Heart left ventricle (tissue), 16 donors: Measurements from ENCODE around the gene PDYN. TPM values are rescaled to one million over a fixed set of nuclear protein-coding genes. Genes with fewer than 3 reads are reported as not detected.

Experiments used
- ATAC-seq, 4 donors: fragments of 200-7000 bp; cut with Tn5 transposase; one replicate each; pipeline ENCODE4 v1.9.1; 2020 to 2022; ENCODE audit warnings: moderate library complexity in 4 of 4, mild to moderate bottlenecking in 3 of 4, moderate number of reproducible peaks in 1 of 4
- DNase-seq, 5 donors: peaks; one replicate each; pipeline ENCODE4 v3.0.0-alpha.2; 2020
- H3K27ac ChIP-seq, 12 donors: fragments of 200-600 bp; sonication (generic) in 4 of 12; one replicate each; pipeline versions ENCODE4 v1.5.0 to v1.8.0; 2016 to 2022; ENCODE audit warnings: mild to moderate bottlenecking in 2 of 12
- H3K27me3 ChIP-seq, 9 donors: fragments of 200-600 bp; sonication (generic) in 2 of 9; one replicate each; pipeline versions ENCODE4 v1.5.1 to v1.8.0; 2016 to 2022; ENCODE audit warnings: mild to moderate bottlenecking in 3 of 9
- H3K36me3 ChIP-seq, 9 donors: fragments of 200-600 bp; sonication (generic) in 2 of 9; one replicate each; pipeline versions ENCODE4 v1.5.0 to v1.8.0; 2018 to 2022; ENCODE audit warnings: mild to moderate bottlenecking in 2 of 9
- H3K4me1 ChIP-seq, 12 donors: fragments of 200-600 bp; sonication (generic) in 4 of 12; one replicate each; pipeline versions ENCODE4 v1.5.0 to v1.8.0; 2016 to 2022; ENCODE audit warnings: mild to moderate bottlenecking in 3 of 12
- H3K4me3 ChIP-seq, 12 donors: fragments of 200-600 bp; sonication (generic) in 4 of 12; one replicate each; pipeline versions ENCODE4 v1.5.0 to v1.8.0; 2017 to 2022; ENCODE audit warnings: mild to moderate bottlenecking in 9 of 12, moderate library complexity in 4 of 12
- H3K9me3 ChIP-seq, 12 donors: fragments of 200-600 bp; sonication (generic) in 4 of 12; one replicate each; pipeline versions ENCODE4 v1.5.0 to v1.8.0; 2016 to 2022; ENCODE audit warnings: mild to moderate bottlenecking in 1 of 12
- POLR2A ChIP-seq, 2 donors: fragments of 450-650 bp; IDR thresholded peaks; one replicate each; pipeline ENCODE4 v1.6.1; 2017; ENCODE audit warnings: antibody characterized with exemption in 2 of 2, mild to moderate bottlenecking in 2 of 2, moderate library complexity in 2 of 2
- WGBS, 4 donors: extraction: QIAGEN DNeasy Blood & Tissue Kit in 2 of 4; methylation state at CpG; one replicate each; pipeline versions ENCODE4 v1.1.5 to v1.1.7; 2013 to 2018; 5-methylcytosine and 5-hydroxymethylcytosine counted together
- intact Hi-C, 10 donors: fragments of 100-400 bp; cut with DNase I; formaldehyde crosslinking; loops; one replicate each; pipeline versions ENCODE4 v1.11.1 to v1.14.2; 2022
- polyA plus RNA-seq, 2 donors: library from polyadenylated mRNA; stranded (reverse); fragments of 200-250 nt; gene quantifications; one replicate each; pipeline ENCODE4 v1.2.3, GENCODE V29; 2013
- total RNA-seq, 9 donors: library from RNA; depleted of rRNA in 2 of 9; stranded (reverse); fragments of >200 nt in 2 of 9; fragmentation: NEBNext Ultra II Directional in 3 of 9; extraction: Animal tissue kit (Norgen Biotek cat#: 25700) in 3 of 9; gene quantifications; one replicate each; pipeline versions ENCODE4 v1.1.0 to v1.2.4, GENCODE V29; 2016 to 2023
- TF ChIP-seq, protein P1 (sequence below), 12 donors: fragments of 200-600 bp; sonication (generic) in 4 of 12; IDR thresholded peaks; one replicate each; pipeline versions ENCODE4 v1.5.0 to v1.8.0; 2018 to 2022; ENCODE audit warnings: antibody characterized with exemption in 12 of 12, mild to moderate bottlenecking in 5 of 12
- donor health status: ischemic (EF 13 %, LVEDD 7.1; RV severe dilation, severe dysfunction).
- donor health status: healthy with polysubstance abuse.
- donor health status: DM: no; HTN: yes; CAD: no.
- donor health status: DM: no; HTN: no; CAD: no.
- donor health status: ischemic (EF 25% LVEDD 6.9; RV normal size, moderate dysfunction).
- donor health status: ischemic (EF 25% LVEDD 5.7; RV mildly dilated, moderate dysfunction).
- donor health status: healthy.
- donor health status: DM: yes; HTN: yes; CAD: no.
- donor health status: ischemic (EF 35%, LVEDD 5.7; RV mildly dilated, moderate dysfunction).
- donor health status: nonischemic (EF 11% LVEDD 7.7; RV severe dilation, severe dysfunction).
- donor health status: DM: yes; HTN: yes; CAD: no.
- donor health status: PGD.
- donor health status: ischemic (EF 29% LVEDD 5.4; RV normal size, mild dysfunction).
- donor health status: nonischemic (EF 23%, LVEDD 6.1; RV moderate dilation, normal function).

PDYN gene
- total and polyA plus RNA-seq, 11 donors = not detected

- Histone ChIP-seq H3K27me3 (peaks cover 0 to 11% (median 0%) of the 10 kb centered on the region in 9 donors), H3K9me3 (no peaks in the 10 kb centered on the region), H3K36me3 (peaks cover 0 to 14% (median 5%) of the 10 kb centered on the region in 9 donors), H3K4me3 (no peak overlapping the region), H3K4me1 (peaks cover 0 to 65% (median 6%) of the 10 kb centered on the region in 12 donors), H3K27ac (no peak overlapping the region)
- no peak for TF ChIP-seq POLR2A (IDR thresholded peaks at IDR 0.05)
- TF ChIP-seq, protein P1, sequence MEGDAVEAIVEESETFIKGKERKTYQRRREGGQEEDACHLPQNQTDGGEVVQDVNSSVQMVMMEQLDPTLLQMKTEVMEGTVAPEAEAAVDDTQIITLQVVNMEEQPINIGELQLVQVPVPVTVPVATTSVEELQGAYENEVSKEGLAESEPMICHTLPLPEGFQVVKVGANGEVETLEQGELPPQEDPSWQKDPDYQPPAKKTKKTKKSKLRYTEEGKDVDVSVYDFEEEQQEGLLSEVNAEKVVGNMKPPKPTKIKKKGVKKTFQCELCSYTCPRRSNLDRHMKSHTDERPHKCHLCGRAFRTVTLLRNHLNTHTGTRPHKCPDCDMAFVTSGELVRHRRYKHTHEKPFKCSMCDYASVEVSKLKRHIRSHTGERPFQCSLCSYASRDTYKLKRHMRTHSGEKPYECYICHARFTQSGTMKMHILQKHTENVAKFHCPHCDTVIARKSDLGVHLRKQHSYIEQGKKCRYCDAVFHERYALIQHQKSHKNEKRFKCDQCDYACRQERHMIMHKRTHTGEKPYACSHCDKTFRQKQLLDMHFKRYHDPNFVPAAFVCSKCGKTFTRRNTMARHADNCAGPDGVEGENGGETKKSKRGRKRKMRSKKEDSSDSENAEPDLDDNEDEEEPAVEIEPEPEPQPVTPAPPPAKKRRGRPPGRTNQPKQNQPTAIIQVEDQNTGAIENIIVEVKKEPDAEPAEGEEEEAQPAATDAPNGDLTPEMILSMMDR (IDR thresholded peaks at IDR 0.05) = no peak
- 56 to 65% (median 60%) methylated on average over 13 of the region's 13 CpGs for WGBS, 4 donors
- ATAC-seq (no peak), DNase-seq (no peak)
- intact Hi-C loops = no loop called here
Measured at GRCh38 chr20:1942486-1943274, 51.2 kb downstream of the PDYN start.

DNA sequence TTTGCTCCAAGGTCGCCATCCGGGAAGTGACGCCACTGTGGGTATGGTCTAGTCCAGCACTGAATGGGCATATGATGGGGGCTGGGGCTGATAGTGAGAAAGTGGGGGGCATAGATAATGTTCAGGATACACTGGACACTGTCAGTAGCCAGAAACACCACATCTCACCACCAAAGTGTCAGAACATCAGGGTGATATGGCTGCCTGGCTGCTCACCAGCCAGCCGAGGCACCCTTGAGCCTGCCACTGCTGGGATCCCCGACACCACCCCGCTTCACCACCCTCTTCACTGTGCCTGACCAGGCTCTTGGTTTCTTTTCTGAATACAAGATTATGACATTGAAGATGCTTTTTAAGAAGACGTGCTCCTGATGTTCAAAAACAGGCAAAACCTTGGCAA is 51.8 kb downstream of the PDYN start:
- intact Hi-C loops = no loop called here
- Histone ChIP-seq H3K27ac (no peak overlapping the region), H3K4me1 (peaks cover 0 to 59% (median 4%) of the 10 kb centered on the region in 12 donors), H3K36me3 (peaks cover 0 to 19% (median 5%) of the 10 kb centered on the region in 9 donors), H3K27me3 (peaks cover 0 to 11% (median 0%) of the 10 kb centered on the region in 9 donors), H3K4me3 (no peak overlapping the region), H3K9me3 (no peaks in the 10 kb centered on the region)
- no peak for TF ChIP-seq POLR2A (IDR thresholded peaks at IDR 0.05)
- TF ChIP-seq, protein P1 (IDR thresholded peaks at IDR 0.05) = no peak
- no peak for DNase-seq
- peak in 2 of 4 donors; percentile 23 to 25 for ATAC-seq
- WGBS, 4 donors = 63 to 79% (median 66%) methylated on average over 7 of the region's 7 CpGs

- no peaks in the 10 kb centered on the region for H3K9me3 ChIP-seq
- WGBS, 4 donors = 57 to 74% (median 65%) methylated on average over 7 to 8 of the region's 8 CpGs
- peaks cover 0 to 27% (median 5%) of the 10 kb centered on the region in 9 donors for H3K36me3 ChIP-seq
- H3K27me3 ChIP-seq = peaks cover 0 to 11% (median 0%) of the 10 kb centered on the region in 9 donors
- H3K4me3 ChIP-seq = no peak overlapping the region
- ATAC-seq (peak in 2 of 4 donors; percentile 3 to 4), DNase-seq (no peak)
- H3K4me1 ChIP-seq = peaks cover 0 to 54% (median 4%) of the 10 kb centered on the region in 12 donors
- no peak overlapping the region for H3K27ac ChIP-seq
- intact Hi-C loops = no loop called here
- TF ChIP-seq POLR2A (IDR thresholded peaks at IDR 0.05) = no peak
Measured at GRCh38 chr20:1941226-1941625, 52.6 kb downstream of the PDYN start.

DNA sequence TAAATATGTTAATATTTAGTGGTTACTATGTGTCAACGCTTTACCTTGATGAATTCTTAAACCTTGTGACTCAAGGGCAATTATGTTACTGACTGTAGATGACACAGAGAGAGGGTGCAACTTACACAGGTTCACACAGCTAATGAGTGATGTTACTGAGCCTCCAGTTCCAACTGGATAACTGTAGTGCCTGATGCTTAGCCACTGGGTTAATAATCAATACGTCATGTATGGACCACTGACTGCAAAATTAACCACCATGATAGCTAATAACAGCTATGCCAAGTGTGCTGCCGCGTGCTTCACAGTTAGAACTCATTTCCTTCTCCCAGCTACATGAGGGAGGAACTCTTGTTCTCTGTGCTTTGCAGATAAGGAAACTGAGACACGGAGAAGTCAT is 53.3 kb downstream of the PDYN start:
- H3K27me3 ChIP-seq = peaks cover 0 to 10% (median 0%) of the 10 kb centered on the region in 9 donors
- TF ChIP-seq, protein P1 (IDR thresholded peaks at IDR 0.05) = no peak
- TF ChIP-seq POLR2A (IDR thresholded peaks at IDR 0.05) = no peak
- DNase-seq (no peak), ATAC-seq (no peak)
- H3K4me3 ChIP-seq = no peak overlapping the region
- intact Hi-C loops = no loop called here
- peaks cover 0 to 34% (median 5%) of the 10 kb centered on the region in 9 donors for H3K36me3 ChIP-seq
- H3K4me1 ChIP-seq = peaks cover 0 to 54% (median 6%) of the 10 kb centered on the region in 12 donors
- no peaks in the 10 kb centered on the region for H3K9me3 ChIP-seq
- H3K27ac ChIP-seq = no peak overlapping the region
- 65 to 71% (median 69%) methylated on average over 4 to 5 of the region's 5 CpGs for WGBS, 4 donors
